Measurements from ENCODE around the gene FOXL2NB.

Gene FOXL2NB

GRCh38 chr3:138946663-138947494 lies at the start of gene FOXL2NB, which contains the start of gene FOXL2:
TSS of gene FOXL2NB (plus strand) at chr3:138947217. CDS start at chr3:138947365, 148 bp downstream.
TSS of gene FOXL2 (minus strand) at chr3:138947137. CDS start at chr3:138946722, 415 bp downstream.
- Histone ChIP-seq H3K4me3 (ENCODE audit: low read depth in 1 of 5, low read length in 5 of 5) (peak within 1 kb of the TSS in 4 of 5 donors; percentile 14 to 64 (median 48)), H3K9ac (ENCODE audit: low read length in 5 of 5) (no peak within 1 kb of the TSS), H3K4me1 (ENCODE audit: control insufficient read depth in 5 of 5, insufficient read depth in 5 of 5, low read length in 5 of 5) (peaks cover 0 to 46% (median 41%) of the 10 kb centered on the region in 5 donors), H3K27me3 (ENCODE audit: control insufficient read depth in 5 of 5, insufficient read depth in 4 of 5, low read length in 5 of 5) (peaks cover 84 to 96% (median 88%) of the 10 kb centered on the region in 5 donors), H3K36me3 (ENCODE audit: control insufficient read depth in 5 of 5, insufficient read depth in 5 of 5, low read length in 5 of 5) (no peaks in the 10 kb centered on the region), H3K9me3 (ENCODE audit: control insufficient read depth in 5 of 5, low read length in 5 of 5) (no peaks in the 10 kb centered on the region), H3K27ac (ENCODE audit: low read depth, low read length) (no peak within 1 kb of the TSS)

DNA sequence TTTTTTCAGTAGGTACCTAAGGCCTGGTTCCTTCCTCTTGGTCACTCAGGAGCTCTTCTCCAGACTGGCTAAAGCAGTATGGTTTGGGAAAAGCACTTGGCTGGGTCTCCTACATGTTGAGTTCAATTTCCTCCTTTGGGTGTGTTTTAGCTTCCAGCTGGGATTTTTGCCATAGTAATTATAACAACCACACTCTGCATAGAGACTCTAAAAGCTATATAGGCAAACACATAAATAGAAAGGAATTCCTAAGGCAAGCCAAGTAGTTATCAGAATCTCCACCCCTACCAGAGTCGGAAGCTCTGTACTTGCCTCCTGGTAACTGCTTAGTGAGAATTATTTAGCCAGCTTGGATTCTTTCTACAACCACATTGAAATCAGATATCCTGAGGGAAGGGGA lies 48.7 kb upstream of the FOXL2NB start:
- peaks cover 0 to 4% (median 0%) of the 10 kb centered on the region in 5 donors for H3K9me3 ChIP-seq (ENCODE audit: control insufficient read depth in 5 of 5, low read length in 5 of 5)
- no peaks in the 10 kb centered on the region for H3K36me3 ChIP-seq (ENCODE audit: control insufficient read depth in 5 of 5, insufficient read depth in 5 of 5, low read length in 5 of 5)
- H3K27me3 ChIP-seq (ENCODE audit: control insufficient read depth in 5 of 5, insufficient read depth in 4 of 5, low read length in 5 of 5), result no peaks in the 10 kb centered on the region
- H3K27ac ChIP-seq (ENCODE audit: low read depth, low read length), result peak overlapping the region; percentile 27
- no peak overlapping the region for H3K4me3 ChIP-seq (ENCODE audit: low read depth in 1 of 5, low read length in 5 of 5)
- peaks cover 4 to 30% (median 27%) of the 10 kb centered on the region in 5 donors for H3K4me1 ChIP-seq (ENCODE audit: control insufficient read depth in 5 of 5, insufficient read depth in 5 of 5, low read length in 5 of 5)
- H3K9ac ChIP-seq (ENCODE audit: low read length in 5 of 5), result peak overlapping the region in 1 of 5 donors; percentile 28

DNA sequence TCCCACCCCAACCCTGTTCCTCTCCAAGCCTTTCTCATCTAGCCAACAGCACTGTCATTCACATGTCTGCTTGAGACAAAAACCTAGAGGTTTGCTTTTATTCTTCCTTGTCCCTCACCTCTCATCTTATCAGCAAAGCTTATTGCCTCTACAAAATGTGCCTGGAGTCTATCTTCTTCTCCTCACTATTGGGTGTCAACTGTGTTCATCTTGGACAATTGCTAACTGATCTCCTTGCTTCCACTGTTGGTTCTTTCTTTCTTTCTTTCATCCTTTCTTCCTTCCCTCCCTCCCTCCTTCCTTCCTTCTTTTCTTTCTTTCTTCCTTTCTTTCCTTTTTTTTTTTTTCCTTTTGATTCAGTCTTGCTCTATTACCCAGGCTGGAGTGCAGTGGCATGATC lies 48.3 kb upstream of the FOXL2NB start:
- Histone ChIP-seq H3K9ac (ENCODE audit: low read length in 5 of 5) (peak overlapping the region in 1 of 5 donors; percentile 28), H3K4me1 (ENCODE audit: control insufficient read depth in 5 of 5, insufficient read depth in 5 of 5, low read length in 5 of 5) (peaks cover 4 to 30% (median 27%) of the 10 kb centered on the region in 5 donors), H3K9me3 (ENCODE audit: control insufficient read depth in 5 of 5, low read length in 5 of 5) (peaks cover 0 to 4% (median 0%) of the 10 kb centered on the region in 5 donors), H3K36me3 (ENCODE audit: control insufficient read depth in 5 of 5, insufficient read depth in 5 of 5, low read length in 5 of 5) (no peaks in the 10 kb centered on the region), H3K4me3 (ENCODE audit: low read depth in 1 of 5, low read length in 5 of 5) (no peak overlapping the region), H3K27ac (ENCODE audit: low read depth, low read length) (peak overlapping the region; percentile 27), H3K27me3 (ENCODE audit: control insufficient read depth in 5 of 5, insufficient read depth in 4 of 5, low read length in 5 of 5) (no peaks in the 10 kb centered on the region)

DNA sequence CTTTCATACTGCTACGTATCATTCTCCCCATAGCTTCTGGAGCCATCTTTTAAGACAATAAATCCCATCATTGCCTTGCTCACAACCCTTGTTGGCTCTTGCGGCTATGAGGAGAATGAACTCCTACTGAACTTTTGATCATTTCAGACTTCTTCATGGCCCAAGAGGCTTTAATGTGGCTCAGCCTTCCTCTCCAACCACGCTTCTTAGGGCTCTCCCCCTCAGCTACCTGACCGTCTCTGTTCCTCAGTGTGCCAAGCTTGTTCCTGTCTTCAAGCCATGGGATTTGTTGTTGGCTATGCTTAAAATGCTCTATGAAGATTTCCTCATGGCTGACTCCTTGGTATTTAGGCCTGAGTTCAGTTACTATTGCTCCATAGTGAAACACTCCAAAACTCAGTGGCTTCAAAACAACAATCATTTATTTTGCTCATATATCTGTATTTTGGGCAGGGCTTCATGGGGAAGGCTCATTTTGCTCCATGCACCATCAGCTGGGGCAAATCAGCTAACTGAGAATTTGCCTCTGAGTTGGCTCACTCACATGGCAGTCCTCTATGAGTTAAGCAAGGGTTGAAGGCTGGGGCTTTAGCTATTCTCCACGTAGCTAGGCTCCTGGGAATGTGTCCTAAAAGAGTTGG lies 47.5 kb upstream of the FOXL2NB start:
- peaks cover 0 to 4% (median 0%) of the 10 kb centered on the region in 5 donors for H3K9me3 ChIP-seq (ENCODE audit: control insufficient read depth in 5 of 5, low read length in 5 of 5)
- no peak overlapping the region for H3K9ac ChIP-seq (ENCODE audit: low read length in 5 of 5)
- H3K27ac ChIP-seq (ENCODE audit: low read depth, low read length), result peak overlapping the region; percentile 27
- H3K36me3 ChIP-seq (ENCODE audit: control insufficient read depth in 5 of 5, insufficient read depth in 5 of 5, low read length in 5 of 5), result no peaks in the 10 kb centered on the region
- H3K4me3 ChIP-seq (ENCODE audit: low read depth in 1 of 5, low read length in 5 of 5), result no peak overlapping the region
- no peaks in the 10 kb centered on the region for H3K27me3 ChIP-seq (ENCODE audit: control insufficient read depth in 5 of 5, insufficient read depth in 4 of 5, low read length in 5 of 5)
- H3K4me1 ChIP-seq (ENCODE audit: control insufficient read depth in 5 of 5, insufficient read depth in 5 of 5, low read length in 5 of 5), result peaks cover 4 to 30% (median 27%) of the 10 kb centered on the region in 5 donors

GRCh38 chr3:138901567-138901966 lies 45.5 kb upstream of the FOXL2NB start:
- peaks cover 0 to 4% (median 0%) of the 10 kb centered on the region in 5 donors for H3K9me3 ChIP-seq (ENCODE audit: control insufficient read depth in 5 of 5, low read length in 5 of 5)
- no peaks in the 10 kb centered on the region for H3K36me3 ChIP-seq (ENCODE audit: control insufficient read depth in 5 of 5, insufficient read depth in 5 of 5, low read length in 5 of 5)
- H3K9ac ChIP-seq (ENCODE audit: low read length in 5 of 5), result no peak overlapping the region
- no peak overlapping the region for H3K27ac ChIP-seq (ENCODE audit: low read depth, low read length)
- peaks cover 4 to 30% (median 27%) of the 10 kb centered on the region in 5 donors for H3K4me1 ChIP-seq (ENCODE audit: control insufficient read depth in 5 of 5, insufficient read depth in 5 of 5, low read length in 5 of 5)
- H3K27me3 ChIP-seq (ENCODE audit: control insufficient read depth in 5 of 5, insufficient read depth in 4 of 5, low read length in 5 of 5), result no peaks in the 10 kb centered on the region
- no peak overlapping the region for H3K4me3 ChIP-seq (ENCODE audit: low read depth in 1 of 5, low read length in 5 of 5)

DNA sequence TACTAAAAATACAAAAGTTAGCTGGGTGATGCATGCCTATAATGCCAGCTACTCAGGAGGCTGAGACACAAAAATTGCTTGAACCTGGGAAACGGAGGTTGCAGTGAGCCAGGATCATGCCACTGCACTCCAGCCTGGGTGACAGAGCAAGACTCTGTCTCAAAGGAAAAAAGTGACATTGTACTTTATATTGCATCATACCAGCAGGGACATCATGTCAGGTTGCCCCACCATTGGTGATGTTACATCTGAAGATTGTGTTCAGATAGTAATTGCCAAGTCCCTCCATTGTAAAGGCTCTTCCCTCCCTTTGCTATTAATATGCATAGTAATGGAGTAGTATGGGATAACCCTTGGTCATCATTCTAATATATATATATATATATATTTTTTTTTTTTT lies 44.8 kb upstream of the FOXL2NB start:
- Histone ChIP-seq H3K4me1 (ENCODE audit: control insufficient read depth in 5 of 5, insufficient read depth in 5 of 5, low read length in 5 of 5) (peaks cover 4 to 30% (median 27%) of the 10 kb centered on the region in 5 donors), H3K36me3 (ENCODE audit: control insufficient read depth in 5 of 5, insufficient read depth in 5 of 5, low read length in 5 of 5) (no peaks in the 10 kb centered on the region), H3K9ac (ENCODE audit: low read length in 5 of 5) (no peak overlapping the region), H3K4me3 (ENCODE audit: low read depth in 1 of 5, low read length in 5 of 5) (no peak overlapping the region), H3K27ac (ENCODE audit: low read depth, low read length) (no peak overlapping the region), H3K27me3 (ENCODE audit: control insufficient read depth in 5 of 5, insufficient read depth in 4 of 5, low read length in 5 of 5) (no peaks in the 10 kb centered on the region), H3K9me3 (ENCODE audit: control insufficient read depth in 5 of 5, low read length in 5 of 5) (peaks cover 0 to 4% (median 0%) of the 10 kb centered on the region in 5 donors)

GRCh38 chr3:138907539-138907938 lies 39.5 kb upstream of the FOXL2NB start:
- peaks cover 0 to 6% (median 0%) of the 10 kb centered on the region in 5 donors for H3K4me1 ChIP-seq (ENCODE audit: control insufficient read depth in 5 of 5, insufficient read depth in 5 of 5, low read length in 5 of 5)
- no peaks in the 10 kb centered on the region for H3K27me3 ChIP-seq (ENCODE audit: control insufficient read depth in 5 of 5, insufficient read depth in 4 of 5, low read length in 5 of 5)
- H3K36me3 ChIP-seq (ENCODE audit: control insufficient read depth in 5 of 5, insufficient read depth in 5 of 5, low read length in 5 of 5), result no peaks in the 10 kb centered on the region
- no peak overlapping the region for H3K27ac ChIP-seq (ENCODE audit: low read depth, low read length)
- no peaks in the 10 kb centered on the region for H3K9me3 ChIP-seq (ENCODE audit: control insufficient read depth in 5 of 5, low read length in 5 of 5)
- no peak overlapping the region for H3K9ac ChIP-seq (ENCODE audit: low read length in 5 of 5)
- no peak overlapping the region for H3K4me3 ChIP-seq (ENCODE audit: low read depth in 1 of 5, low read length in 5 of 5)

DNA sequence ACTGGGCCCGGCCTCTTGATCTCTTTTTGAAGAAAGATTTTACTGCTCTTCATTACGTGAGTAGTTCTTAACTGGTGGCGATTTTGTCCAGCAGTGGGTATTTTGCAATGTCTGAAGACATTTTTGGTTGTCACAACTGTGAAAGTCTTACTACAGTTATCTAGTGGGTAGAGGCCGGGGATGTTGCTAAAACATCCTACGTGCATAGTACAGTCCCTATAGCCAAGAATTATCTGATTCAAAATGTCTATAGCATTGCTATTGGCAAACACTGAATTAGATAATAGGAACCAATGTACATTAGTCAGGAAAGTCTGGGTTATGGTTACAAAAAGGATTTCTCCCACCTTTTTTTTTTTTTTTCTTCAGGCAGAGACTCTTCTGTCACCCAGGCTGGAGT lies 38.2 kb upstream of the FOXL2NB start:
- H3K27me3 ChIP-seq (ENCODE audit: control insufficient read depth in 5 of 5, insufficient read depth in 4 of 5, low read length in 5 of 5), result no peaks in the 10 kb centered on the region
- no peaks in the 10 kb centered on the region for H3K9me3 ChIP-seq (ENCODE audit: control insufficient read depth in 5 of 5, low read length in 5 of 5)
- no peak overlapping the region for H3K9ac ChIP-seq (ENCODE audit: low read length in 5 of 5)
- H3K4me1 ChIP-seq (ENCODE audit: control insufficient read depth in 5 of 5, insufficient read depth in 5 of 5, low read length in 5 of 5), result peaks cover 0 to 6% (median 0%) of the 10 kb centered on the region in 5 donors
- H3K4me3 ChIP-seq (ENCODE audit: low read depth in 1 of 5, low read length in 5 of 5), result no peak overlapping the region
- H3K36me3 ChIP-seq (ENCODE audit: control insufficient read depth in 5 of 5, insufficient read depth in 5 of 5, low read length in 5 of 5), result no peaks in the 10 kb centered on the region
- H3K27ac ChIP-seq (ENCODE audit: low read depth, low read length), result no peak overlapping the region

DNA sequence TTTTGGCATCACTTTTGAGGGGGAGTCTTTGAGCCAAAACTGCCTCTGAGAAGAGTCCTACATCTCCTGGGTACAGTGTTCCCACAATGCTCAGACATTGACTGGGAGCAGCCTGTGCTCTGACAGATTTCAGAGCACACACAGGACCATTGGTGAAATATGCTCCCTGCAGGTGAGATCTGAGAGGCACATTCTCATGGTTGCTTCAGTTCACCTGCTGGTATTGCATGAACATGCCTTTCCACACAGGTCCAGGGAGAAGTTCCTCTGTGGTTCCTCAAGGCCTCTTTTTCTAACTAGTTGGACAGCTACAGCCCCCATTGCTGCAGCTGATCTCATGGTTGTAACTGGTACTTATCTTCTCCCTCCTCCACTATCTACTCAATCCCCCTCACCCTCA lies 37.1 kb upstream of the FOXL2NB start:
- Histone ChIP-seq H3K27ac (ENCODE audit: low read depth, low read length) (no peak overlapping the region), H3K9ac (ENCODE audit: low read length in 5 of 5) (no peak overlapping the region), H3K27me3 (ENCODE audit: control insufficient read depth in 5 of 5, insufficient read depth in 4 of 5, low read length in 5 of 5) (no peaks in the 10 kb centered on the region), H3K4me1 (ENCODE audit: control insufficient read depth in 5 of 5, insufficient read depth in 5 of 5, low read length in 5 of 5) (peaks cover 0 to 10% (median 4%) of the 10 kb centered on the region in 5 donors), H3K9me3 (ENCODE audit: control insufficient read depth in 5 of 5, low read length in 5 of 5) (no peaks in the 10 kb centered on the region), H3K36me3 (ENCODE audit: control insufficient read depth in 5 of 5, insufficient read depth in 5 of 5, low read length in 5 of 5) (no peaks in the 10 kb centered on the region), H3K4me3 (ENCODE audit: low read depth in 1 of 5, low read length in 5 of 5) (no peak overlapping the region)

GRCh38 chr3:138911621-138912020 lies 35.4 kb upstream of the FOXL2NB start:
- peaks cover 0 to 18% (median 11%) of the 10 kb centered on the region in 5 donors for H3K4me1 ChIP-seq (ENCODE audit: control insufficient read depth in 5 of 5, insufficient read depth in 5 of 5, low read length in 5 of 5)
- no peaks in the 10 kb centered on the region for H3K27me3 ChIP-seq (ENCODE audit: control insufficient read depth in 5 of 5, insufficient read depth in 4 of 5, low read length in 5 of 5)
- no peak overlapping the region for H3K9ac ChIP-seq (ENCODE audit: low read length in 5 of 5)
- no peaks in the 10 kb centered on the region for H3K36me3 ChIP-seq (ENCODE audit: control insufficient read depth in 5 of 5, insufficient read depth in 5 of 5, low read length in 5 of 5)
- no peaks in the 10 kb centered on the region for H3K9me3 ChIP-seq (ENCODE audit: control insufficient read depth in 5 of 5, low read length in 5 of 5)
- no peak overlapping the region for H3K27ac ChIP-seq (ENCODE audit: low read depth, low read length)
- no peak overlapping the region for H3K4me3 ChIP-seq (ENCODE audit: low read depth in 1 of 5, low read length in 5 of 5)

All from subcutaneous abdominal adipose tissue (tissue), 5 donors.